Activated CD8-positive, alpha-beta memory T cell treated with anti-CD3 and anti-CD28 coated beads, Interleukin-2, amount 50 U/mL, for 1 hour (primary cell): ENCODE data around the gene ATP13A3.

Experiments
- DNase-seq: peaks from one replicate; pipeline ENCODE4 v3.0.0-alpha.2; 2020; ENCODE audit errors: extremely low read depth

ATP13A3 gene

GRCh38 chr3:194475978-194476377, 10.8 kb downstream of the ATP13A3 start:
- no peak for DNase-seq

GRCh38 chr3:194475138-194475932, 11.5 kb downstream of the ATP13A3 start:
- DNase-seq, result no peak

- DNase-seq, result no peak
Measured at GRCh38 chr3:194474675-194475074, 12.1 kb downstream of the ATP13A3 start.

GRCh38 chr3:194472290-194472920, 14.4 kb downstream of the ATP13A3 start:
- DNase-seq, result no peak

- no peak for DNase-seq
Measured at GRCh38 chr3:194471863-194472262, 14.9 kb downstream of the ATP13A3 start.

- no peak for DNase-seq
Measured at GRCh38 chr3:194470615-194471014, 16.2 kb downstream of the ATP13A3 start.

- DNase-seq, result no peak
Measured at GRCh38 chr3:194469977-194470376, 16.8 kb downstream of the ATP13A3 start.

- DNase-seq, result no peak
Measured at GRCh38 chr3:194468086-194468485, 18.7 kb downstream of the ATP13A3 start.

- DNase-seq, result no peak
Measured at GRCh38 chr3:194466761-194467356, 19.9 kb downstream of the ATP13A3 start.

- DNase-seq, result no peak
Measured at GRCh38 chr3:194465920-194466570, 20.8 kb downstream of the ATP13A3 start.

- no peak for DNase-seq
Measured at GRCh38 chr3:194465246-194465645, 21.6 kb downstream of the ATP13A3 start.

- DNase-seq, result no peak
Measured at GRCh38 chr3:194464692-194465091, 22.1 kb downstream of the ATP13A3 start.

GRCh38 chr3:194462936-194463335, 23.9 kb downstream of the ATP13A3 start:
- DNase-seq, result no peak

- no peak for DNase-seq
Measured at GRCh38 chr3:194460566-194460965, 26.2 kb downstream of the ATP13A3 start.

GRCh38 chr3:194458131-194458530, 28.7 kb downstream of the ATP13A3 start:
- no peak for DNase-seq

GRCh38 chr3:194455481-194455880, 31.3 kb downstream of the ATP13A3 start:
- no peak for DNase-seq

GRCh38 chr3:194450341-194450740, 36.5 kb downstream of the ATP13A3 start:
- no peak for DNase-seq

GRCh38 chr3:194449913-194450312, 36.9 kb downstream of the ATP13A3 start:
- no peak for DNase-seq

- no peak for DNase-seq
Measured at GRCh38 chr3:194447657-194448056, 39.1 kb downstream of the ATP13A3 start.

- DNase-seq, result no peak
Measured at GRCh38 chr3:194447161-194447560, 39.6 kb downstream of the ATP13A3 start.

- DNase-seq, result no peak
Measured at GRCh38 chr3:194446754-194447153, 40.0 kb downstream of the ATP13A3 start.

- no peak for DNase-seq
Measured at GRCh38 chr3:194446172-194446571, 40.6 kb downstream of the ATP13A3 start.
